Loucy (cell line): ENCODE data around the gene PHACTR3.

Experiments used
- H2AFZ ChIP-seq: fragments of 200-600 bp; sonication (generic); 2 replicates; pipeline ENCODE4 v1.6.0; 2016; ENCODE audit warnings: antibody characterized with exemption, mild to moderate bottlenecking, low read length, moderate library complexity
- H3F3A ChIP-seq: fragments of 200-600 bp; 2 replicates; pipeline ENCODE4 v1.6.0; 2016; ENCODE audit warnings: antibody characterized with exemption, low read depth, mild to moderate bottlenecking
- H3K27me3 ChIP-seq: fragments of 200-600 bp; sonication (generic); 2 replicates; pipeline ENCODE4 v1.6.1; 2014; ENCODE audit warnings: low read length, mild to moderate bottlenecking; ENCODE audit not compliant: insufficient read depth, poor library complexity, severe bottlenecking
- H3K36me3 ChIP-seq: fragments of 200-600 bp; sonication (generic); 2 replicates; pipeline ENCODE4 v1.6.1; 2016; ENCODE audit warnings: low read length; ENCODE audit not compliant: insufficient read depth
- H3K4me1 ChIP-seq: fragments of 200-600 bp; sonication (generic); 2 replicates; pipeline ENCODE4 v1.5.1; 2014; ENCODE audit warnings: low read length, mild to moderate bottlenecking; ENCODE audit not compliant: insufficient read depth, poor library complexity, severe bottlenecking
- H3K4me2 ChIP-seq: fragments of 200-600 bp; sonication (generic); 2 replicates; pipeline ENCODE4 v1.6.0; 2014; ENCODE audit warnings: antibody characterized with exemption, low read length, low read depth, mild to moderate bottlenecking; ENCODE audit not compliant: poor library complexity, severe bottlenecking
- H3K4me3 ChIP-seq: fragments of 200-600 bp; sonication (generic); 2 replicates; pipeline ENCODE4 v1.5.1; 2014; ENCODE audit warnings: low read length, mild to moderate bottlenecking, mixed read lengths; ENCODE audit not compliant: poor library complexity, severe bottlenecking
- H3K79me2 ChIP-seq: fragments of 200-600 bp; sonication (generic); 2 replicates; pipeline ENCODE4 v1.6.1; 2014; ENCODE audit warnings: low read length; ENCODE audit not compliant: insufficient read depth
- H3K9ac ChIP-seq: fragments of 200-600 bp; sonication (generic); 2 replicates; pipeline ENCODE4 v1.6.0; 2014; ENCODE audit warnings: mild to moderate bottlenecking, low read depth, low read length, moderate library complexity; ENCODE audit not compliant: poor library complexity, severe bottlenecking
- H3K9me2 ChIP-seq: fragments of 200-600 bp; sonication (generic); replicated peaks from 2 replicates; pipeline ENCODE4 v1.6.1; 2016; ENCODE audit warnings: low read depth, low read length, mixed read lengths
- H3K9me3 ChIP-seq: fragments of 200-600 bp; sonication (generic); 2 replicates; pipeline ENCODE4 v1.6.1; 2014; ENCODE audit warnings: mild to moderate bottlenecking, antibody characterized with exemption, low read length, low read depth; ENCODE audit not compliant: insufficient read depth
- H4K20me1 ChIP-seq: fragments of 200-600 bp; sonication (generic); 2 replicates; pipeline ENCODE4 v1.6.0; 2014; ENCODE audit warnings: antibody characterized with exemption, low read length, mild to moderate bottlenecking; ENCODE audit not compliant: insufficient read depth, poor library complexity, severe bottlenecking
- EZH2phosphoT487 ChIP-seq: fragments of 200-600 bp; IDR thresholded peaks from 2 replicates; pipeline ENCODE4 v1.6.1; 2018; ENCODE audit warnings: antibody characterized with exemption, mild to moderate bottlenecking, moderate library complexity, borderline replicate concordance
- TF ChIP-seq, protein P1 (sequence below): fragments of 200-600 bp; sonication (generic); conservative IDR thresholded peaks from 2 replicates; pipeline ENCODE4 v1.5.1; 2014; ENCODE audit warnings: mild to moderate bottlenecking, antibody characterized with exemption, low read length

The PHACTR3 gene

DNA sequence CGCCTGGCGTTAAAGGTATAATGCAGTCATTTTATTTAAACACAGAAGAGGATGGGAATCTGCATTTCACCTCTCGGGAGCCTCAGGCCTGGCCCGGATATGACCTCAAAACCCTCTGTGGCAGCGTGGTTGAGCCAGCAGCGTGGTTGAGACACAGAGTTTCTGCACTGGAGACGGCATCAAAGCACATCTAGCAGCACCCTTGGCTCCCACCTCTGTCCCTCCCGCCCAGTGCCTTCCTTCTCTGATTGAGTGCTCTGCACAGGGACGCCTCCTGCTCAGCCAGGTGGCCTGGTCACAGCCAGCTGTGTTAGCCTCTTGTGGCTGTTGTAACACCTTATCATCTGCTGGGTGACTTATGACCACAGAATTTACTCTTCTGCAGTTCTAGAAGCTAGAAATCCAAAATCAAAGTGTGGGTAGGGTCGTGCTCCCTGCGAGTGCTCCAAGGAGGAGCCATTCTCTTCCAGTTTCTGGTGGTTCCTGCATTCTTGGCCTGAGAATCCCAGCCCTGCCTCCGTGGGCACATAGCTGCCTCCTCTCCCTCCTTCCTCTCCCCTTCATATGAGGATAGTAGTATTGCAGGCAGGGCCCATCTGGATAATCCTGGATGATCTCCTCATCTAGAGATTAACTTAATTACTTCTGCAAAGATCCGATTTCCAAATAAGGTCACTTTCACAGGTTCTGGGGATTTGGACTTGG is 172.4 kb downstream of the PHACTR3 start:
- Histone ChIP-seq H3K9ac (no peak overlapping the region), H3K9me3 (no peaks in the 10 kb centered on the region), H3K4me3 (no peak overlapping the region), H3K27me3 (no peaks in the 10 kb centered on the region), H4K20me1 (no peaks in the 10 kb centered on the region), H3K4me1 (no peaks in the 10 kb centered on the region), H3K9me2 (no peaks in the 10 kb centered on the region), H3K4me2 (no peak overlapping the region), H3K79me2 (no peaks in the 10 kb centered on the region), H2AFZ (no peak overlapping the region), H3F3A (no peaks in the 10 kb centered on the region), H3K36me3 (peaks cover 17% of the 10 kb centered on the region; the same call in 1 of the 2 replicates)
- no peak for TF ChIP-seq EZH2phosphoT487
- TF ChIP-seq, protein P1, sequence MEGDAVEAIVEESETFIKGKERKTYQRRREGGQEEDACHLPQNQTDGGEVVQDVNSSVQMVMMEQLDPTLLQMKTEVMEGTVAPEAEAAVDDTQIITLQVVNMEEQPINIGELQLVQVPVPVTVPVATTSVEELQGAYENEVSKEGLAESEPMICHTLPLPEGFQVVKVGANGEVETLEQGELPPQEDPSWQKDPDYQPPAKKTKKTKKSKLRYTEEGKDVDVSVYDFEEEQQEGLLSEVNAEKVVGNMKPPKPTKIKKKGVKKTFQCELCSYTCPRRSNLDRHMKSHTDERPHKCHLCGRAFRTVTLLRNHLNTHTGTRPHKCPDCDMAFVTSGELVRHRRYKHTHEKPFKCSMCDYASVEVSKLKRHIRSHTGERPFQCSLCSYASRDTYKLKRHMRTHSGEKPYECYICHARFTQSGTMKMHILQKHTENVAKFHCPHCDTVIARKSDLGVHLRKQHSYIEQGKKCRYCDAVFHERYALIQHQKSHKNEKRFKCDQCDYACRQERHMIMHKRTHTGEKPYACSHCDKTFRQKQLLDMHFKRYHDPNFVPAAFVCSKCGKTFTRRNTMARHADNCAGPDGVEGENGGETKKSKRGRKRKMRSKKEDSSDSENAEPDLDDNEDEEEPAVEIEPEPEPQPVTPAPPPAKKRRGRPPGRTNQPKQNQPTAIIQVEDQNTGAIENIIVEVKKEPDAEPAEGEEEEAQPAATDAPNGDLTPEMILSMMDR: no peak

DNA sequence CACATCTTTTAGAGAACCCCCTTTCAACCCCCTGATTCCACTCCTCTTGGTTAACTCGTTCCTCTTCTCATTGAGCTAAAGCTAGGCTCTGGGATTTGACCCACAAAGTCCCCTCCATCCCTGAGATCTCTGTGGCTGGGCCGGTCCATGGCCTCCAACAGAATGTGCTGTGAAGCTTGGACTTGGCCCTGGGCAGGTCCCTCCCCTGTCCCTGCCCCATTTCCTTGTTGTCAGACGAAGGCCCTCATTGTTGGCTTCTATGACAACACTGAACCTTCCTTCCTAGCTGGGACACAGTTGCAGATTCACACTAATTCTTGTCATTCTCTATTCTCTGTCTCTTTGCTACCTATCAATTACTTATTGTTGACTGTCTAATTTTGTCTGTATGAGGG is 173.0 kb downstream of the PHACTR3 start:
- H3K9ac ChIP-seq: no peak overlapping the region
- peaks cover 17% of the 10 kb centered on the region; the same call in 1 of the 2 replicates for H3K36me3 ChIP-seq
- no peak overlapping the region for H2AFZ ChIP-seq
- no peaks in the 10 kb centered on the region for H3K4me1 ChIP-seq
- no peaks in the 10 kb centered on the region for H3K79me2 ChIP-seq
- H3F3A ChIP-seq: no peaks in the 10 kb centered on the region
- no peaks in the 10 kb centered on the region for H4K20me1 ChIP-seq
- no peaks in the 10 kb centered on the region for H3K9me3 ChIP-seq
- H3K4me3 ChIP-seq: no peak overlapping the region
- no peaks in the 10 kb centered on the region for H3K27me3 ChIP-seq
- no peak overlapping the region for H3K4me2 ChIP-seq
- H3K9me2 ChIP-seq: no peaks in the 10 kb centered on the region
- TF ChIP-seq, protein P1: no peak
- no peak for TF ChIP-seq EZH2phosphoT487

DNA sequence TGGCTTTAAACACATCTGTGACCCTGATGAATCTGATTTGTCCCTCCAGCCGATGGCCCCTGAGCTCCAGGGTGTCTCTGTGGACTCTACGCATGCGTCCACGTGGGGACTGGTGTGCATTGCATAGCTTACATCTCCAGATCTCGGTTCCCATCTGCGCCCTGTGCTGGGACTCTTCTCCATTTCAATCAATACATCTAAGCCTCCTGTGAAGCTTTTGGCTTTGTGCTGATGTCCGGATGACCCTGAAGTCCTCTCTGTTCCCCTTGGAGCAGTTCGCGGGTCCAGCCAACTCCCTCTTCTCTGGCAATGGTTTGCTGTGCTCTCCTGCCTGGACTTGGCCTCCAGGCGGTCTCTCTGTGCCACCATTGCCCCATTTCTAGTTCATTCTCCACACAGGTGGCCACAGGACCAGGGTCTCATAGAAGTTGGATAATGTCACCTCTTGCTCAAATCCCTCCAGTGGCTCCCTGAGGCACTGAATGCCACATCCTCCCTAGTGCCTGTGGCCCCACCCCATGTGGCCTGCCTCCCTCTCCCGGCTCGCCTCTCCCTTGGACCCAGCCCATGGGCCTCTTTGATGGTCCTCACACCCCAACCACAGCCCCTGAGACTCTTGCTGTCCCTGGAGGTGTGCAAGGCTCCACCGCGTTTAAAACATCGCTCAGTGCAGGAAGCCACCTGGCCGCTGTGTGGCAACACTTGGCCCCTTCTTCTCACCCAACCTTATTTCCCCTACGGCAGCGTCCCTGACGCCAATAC is 173.7 kb downstream of the PHACTR3 start:
- no peak for TF ChIP-seq EZH2phosphoT487
- TF ChIP-seq, protein P1: no peak
- Histone ChIP-seq H3K4me1 (no peaks in the 10 kb centered on the region), H3K79me2 (no peaks in the 10 kb centered on the region), H2AFZ (no peak overlapping the region), H3K4me3 (no peak overlapping the region), H3F3A (no peaks in the 10 kb centered on the region), H3K9me2 (no peaks in the 10 kb centered on the region), H3K9me3 (no peaks in the 10 kb centered on the region), H3K27me3 (no peaks in the 10 kb centered on the region), H3K36me3 (peaks cover 17% of the 10 kb centered on the region; the same call in 1 of the 2 replicates), H4K20me1 (no peaks in the 10 kb centered on the region), H3K4me2 (no peak overlapping the region), H3K9ac (no peak overlapping the region)
